Breast epithelium (tissue), 4 donors: ENCODE data around the gene SELP. TPM values are rescaled to one million over a fixed set of nuclear protein-coding genes. Genes with fewer than 3 reads are reported as not detected.

Source experiments
- DNase-seq, 2 donors: peaks; one replicate each; pipeline ENCODE4 v3.0.0-alpha.2; 2019; ENCODE audit warnings: low spot score in 2 of 2
- H3K27ac ChIP-seq, 2 donors: fragments of 200-600 bp; sonication (generic) in 1 of 2; one replicate each; pipeline ENCODE4 v1.5.1; 2016 to 2019; ENCODE audit warnings: mild to moderate bottlenecking in 1 of 2
- H3K27me3 ChIP-seq, 2 donors: fragments of 200-600 bp; sonication (generic) in 1 of 2; one replicate each; pipeline versions ENCODE4 v1.5.1 to v1.6.0; 2017 to 2019; ENCODE audit warnings: control low read depth in 1 of 2, mild to moderate bottlenecking in 1 of 2
- H3K36me3 ChIP-seq: fragments of 200-600 bp; one replicate; pipeline ENCODE4 v1.5.1; 2019
- H3K4me1 ChIP-seq, 2 donors: fragments of 200-600 bp; sonication (generic); one replicate each; pipeline ENCODE4 v1.5.1; 2016 to 2019; ENCODE audit warnings: control low read depth in 1 of 2
- H3K4me3 ChIP-seq, 3 donors: fragments of 200-600 bp; sonication (generic); 1 replicate in 2 of 3; 2 replicates in 1 of 3; pipeline ENCODE4 v1.5.1; 2016 to 2019; ENCODE audit warnings: mild to moderate bottlenecking in 3 of 3, moderate library complexity in 2 of 3
- H3K9me3 ChIP-seq, 2 donors: fragments of 200-600 bp; sonication (generic) in 1 of 2; one replicate each; pipeline ENCODE4 v1.5.1; 2016 to 2019; ENCODE audit warnings: control low read depth in 1 of 2
- CTCF ChIP-seq, 3 donors: fragments of 450-650 bp; IDR thresholded peaks; one replicate each; pipeline ENCODE4 v1.5.1; 2016 to 2017; ENCODE audit warnings: antibody characterized with exemption in 3 of 3, mild to moderate bottlenecking in 3 of 3, moderate library complexity in 3 of 3
- POLR2A ChIP-seq: fragments of 450-650 bp; IDR thresholded peaks from one replicate; pipeline ENCODE4 v1.6.1; 2016; ENCODE audit warnings: antibody characterized with exemption, mild to moderate bottlenecking, moderate library complexity
- POLR2AphosphoS5 ChIP-seq, 3 donors: sonication (generic); formaldehyde crosslinking; IDR thresholded peaks; one replicate each; pipeline ENCODE4 v1.6.1; 2017; ENCODE audit warnings: antibody characterized with exemption in 3 of 3
- intact Hi-C: fragments of 100-400 bp; cut with DNase I; formaldehyde crosslinking; loops from one replicate; pipeline ENCODE4 v1.15.1; 2023; ENCODE audit warnings: low total_unique reads
- total RNA-seq, 3 donors: library from RNA; depleted of rRNA; stranded (reverse); fragments of >200 nt; gene quantifications; one replicate each; pipeline ENCODE4 v1.1.0, GENCODE V29; 2016

The SELP gene
- total RNA-seq, 3 donors from 2014 or later, result 5.4 to 13.1 (median 10.1) TPM

- Histone ChIP-seq H3K4me1 (no peaks in the 10 kb centered on the region), H3K9me3 (no peaks in the 10 kb centered on the region), H3K27ac (no peak overlapping the region), H3K4me3 (no peak overlapping the region), H3K27me3 (no peaks in the 10 kb centered on the region), H3K36me3 (no peaks in the 10 kb centered on the region)
- TF ChIP-seq POLR2AphosphoS5 (IDR thresholded peaks at IDR 0.05) (no peak), CTCF (IDR thresholded peaks at IDR 0.05) (no peak), POLR2A (no peak)
- intact Hi-C loops, result no loop called here
- DNase-seq, result no peak
Measured at GRCh38 chr1:169624912-169625311, 5.0 kb downstream of the SELP start.

GRCh38 chr1:169624122-169624521 lies 5.8 kb downstream of the SELP start:
- intact Hi-C loops, result no loop called here
- Histone ChIP-seq H3K9me3 (no peaks in the 10 kb centered on the region), H3K4me3 (no peak overlapping the region), H3K36me3 (no peaks in the 10 kb centered on the region), H3K4me1 (no peaks in the 10 kb centered on the region), H3K27me3 (no peaks in the 10 kb centered on the region), H3K27ac (no peak overlapping the region)
- no peak for DNase-seq
- no peak for TF ChIP-seq CTCF (IDR thresholded peaks at IDR 0.05)
- TF ChIP-seq POLR2A, result no peak

GRCh38 chr1:169623132-169623926 lies 6.6 kb downstream of the SELP start:
- Histone ChIP-seq H3K9me3 (no peaks in the 10 kb centered on the region), H3K4me3 (no peak overlapping the region), H3K27me3 (no peaks in the 10 kb centered on the region), H3K36me3 (no peaks in the 10 kb centered on the region), H3K4me1 (no peaks in the 10 kb centered on the region), H3K27ac (no peak overlapping the region)
- intact Hi-C loops, result no loop called here
- TF ChIP-seq POLR2A (no peak), POLR2AphosphoS5 (IDR thresholded peaks at IDR 0.05) (no peak), CTCF (IDR thresholded peaks at IDR 0.05) (no peak)
- no peak for DNase-seq

DNA sequence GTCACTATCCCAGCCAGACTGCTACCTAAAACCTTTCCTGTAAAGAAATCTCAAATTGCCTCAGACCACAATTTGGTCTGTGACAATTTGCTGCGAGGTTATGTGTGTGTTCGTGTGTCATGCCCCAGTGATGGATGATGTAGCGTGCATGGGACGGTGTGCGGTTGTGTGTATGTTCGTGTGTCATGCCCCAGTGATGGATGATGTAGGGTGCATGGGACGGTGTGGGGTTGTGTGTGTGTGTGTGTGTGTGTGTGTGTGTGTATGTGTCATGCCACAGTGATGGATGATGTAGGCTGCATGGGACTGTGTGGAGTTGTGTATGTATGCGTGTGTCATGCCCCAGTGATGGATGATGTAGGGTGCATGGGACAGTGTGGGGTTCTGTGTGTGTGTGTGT lies 9.4 kb downstream of the SELP start:
- intact Hi-C loops, result no loop called here
- no peaks in the 10 kb centered on the region for H3K9me3 ChIP-seq
- H3K27me3 ChIP-seq, result no peaks in the 10 kb centered on the region
- H3K4me1 ChIP-seq, result no peaks in the 10 kb centered on the region
- DNase-seq, result no peak
- H3K27ac ChIP-seq, result no peak overlapping the region
- H3K36me3 ChIP-seq, result no peaks in the 10 kb centered on the region
- H3K4me3 ChIP-seq, result no peak overlapping the region
- TF ChIP-seq POLR2AphosphoS5 (IDR thresholded peaks at IDR 0.05), result no peak
- no peak for TF ChIP-seq POLR2A
- no peak for TF ChIP-seq CTCF (IDR thresholded peaks at IDR 0.05)

DNA sequence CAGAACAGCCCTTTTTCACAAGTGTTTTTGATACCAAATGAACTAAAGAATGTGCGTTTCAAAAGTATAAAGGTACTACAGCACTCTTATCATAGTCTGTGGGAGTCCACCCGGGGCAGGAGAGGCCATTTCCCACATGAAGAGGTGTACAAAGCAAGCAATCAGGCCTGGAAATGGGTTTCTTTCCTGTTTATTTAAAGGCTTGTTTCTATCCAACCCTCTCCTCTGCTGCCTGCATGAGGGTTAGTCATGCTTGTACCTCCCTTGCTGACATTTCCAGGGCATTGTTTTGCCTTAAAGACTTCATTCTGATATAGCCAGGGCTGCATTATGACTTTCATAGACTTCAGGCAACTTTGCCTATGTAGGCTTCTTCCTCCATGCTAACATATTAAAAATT lies 11.6 kb downstream of the SELP start:
- H3K27ac ChIP-seq, result no peak overlapping the region
- no peak overlapping the region for H3K4me3 ChIP-seq
- H3K36me3 ChIP-seq, result no peaks in the 10 kb centered on the region
- H3K27me3 ChIP-seq, result no peaks in the 10 kb centered on the region
- DNase-seq, result no peak
- H3K9me3 ChIP-seq, result no peaks in the 10 kb centered on the region
- TF ChIP-seq POLR2AphosphoS5 (IDR thresholded peaks at IDR 0.05) (no peak), POLR2A (no peak), CTCF (IDR thresholded peaks at IDR 0.05) (no peak)
- no peaks in the 10 kb centered on the region for H3K4me1 ChIP-seq
- intact Hi-C loops, result no loop called here
